OCI-M2 (cell line): ENCODE data around the gene NUS1.
"Not testable (repeated sequence)": the region's sequence is repeated elsewhere in the genome, so short reads cannot be mapped to it uniquely, and the experiment has no call there.

Source experiments
- DNase-seq: peaks from one replicate; lab custom pipeline; 2025; ENCODE audit not compliant: unreplicated experiment; lab: John Stamatoyannopoulos, UW

The NUS1 gene

GRCh38 chr6:117674991-117675657, at the start of gene NUS1:
NUS1 (plus strand) TSS chr6:117675469; CDS start chr6:117675671, 202 bp downstream.
- peak; percentile 78 for DNase-seq

DNA sequence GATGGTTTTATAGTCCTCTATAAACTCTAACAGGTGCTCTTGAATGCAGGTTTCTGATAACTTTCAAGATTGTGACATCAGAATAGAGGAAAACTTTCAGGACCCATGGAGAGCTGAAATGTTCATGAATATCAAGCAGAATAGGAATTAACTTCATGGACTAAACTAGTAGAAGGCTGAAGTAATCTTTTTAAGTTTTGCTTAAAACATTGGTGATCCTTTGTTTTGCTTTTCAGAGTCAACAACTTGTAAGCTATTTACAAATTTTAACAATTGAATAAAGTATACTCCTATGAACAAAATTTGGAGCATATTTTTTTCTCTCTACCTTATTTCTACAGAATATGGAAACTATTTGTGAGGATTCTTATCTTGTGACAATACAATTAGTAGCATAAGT, 47.7 kb upstream of the NUS1 start:
- DNase-seq, result no peak

GRCh38 chr6:117629119-117629660, 46.1 kb upstream of the NUS1 start:
- no peak for DNase-seq

DNA sequence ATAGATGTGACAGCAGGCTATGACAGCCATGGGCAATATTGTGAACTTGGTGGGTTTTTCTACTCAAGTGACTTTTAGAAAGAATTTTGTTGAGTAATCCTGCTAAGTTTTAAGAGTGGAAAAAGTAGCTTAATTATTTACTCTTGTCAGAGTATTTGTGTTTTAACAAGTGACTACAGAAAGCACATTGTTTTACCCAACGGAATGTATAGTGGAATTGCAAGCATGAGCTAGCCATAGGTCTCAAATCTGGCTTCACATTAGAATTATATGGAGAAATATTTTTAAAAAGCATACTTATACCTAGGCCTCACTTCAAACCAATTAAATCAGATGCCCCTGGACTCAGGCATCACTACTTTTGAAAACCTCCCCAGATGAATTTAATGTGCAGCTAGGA, 37.5 kb upstream of the NUS1 start:
- DNase-seq, result no peak

DNA sequence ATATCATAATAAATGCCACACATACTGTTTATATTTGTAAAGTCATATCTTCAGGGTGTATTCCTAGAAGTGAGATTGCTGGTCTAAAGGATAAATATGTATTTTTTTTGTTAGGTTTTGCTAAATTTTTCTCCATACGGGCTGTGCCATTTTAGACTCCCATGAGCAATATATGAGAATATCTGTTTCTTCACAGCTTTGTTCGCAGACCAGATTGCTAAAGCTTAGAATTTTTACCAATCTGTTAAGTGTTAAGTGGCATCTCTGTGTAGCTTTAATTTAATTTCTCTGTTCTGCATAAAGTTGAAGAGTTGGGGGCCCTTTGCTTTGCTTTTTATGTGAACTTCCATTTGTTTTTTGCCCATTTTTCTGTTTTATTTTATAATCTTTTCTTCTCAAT, 32.3 kb upstream of the NUS1 start:
- no peak for DNase-seq

GRCh38 chr6:117651984-117652383, 23.3 kb upstream of the NUS1 start:
- DNase-seq, result not testable (repeated sequence)

DNA sequence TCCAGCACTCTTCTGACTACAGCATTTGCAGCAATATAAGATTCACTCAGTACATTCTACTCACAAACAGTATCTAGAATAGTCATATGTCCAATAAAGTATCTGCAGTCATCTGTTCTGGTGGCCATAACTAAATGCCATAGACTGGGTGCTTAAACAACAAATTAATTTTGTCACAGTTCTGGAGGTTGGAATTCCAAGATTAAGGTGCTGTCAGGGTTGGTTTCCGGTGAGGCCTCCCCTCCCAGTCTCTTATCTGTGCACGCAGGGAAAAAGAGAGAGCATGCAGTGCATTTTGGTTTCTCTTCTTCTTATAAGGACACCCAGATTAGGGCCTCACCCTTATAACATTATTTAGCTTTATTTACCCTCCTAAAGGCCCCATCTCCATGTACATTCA, 21.3 kb upstream of the NUS1 start:
- DNase-seq, result no peak

DNA sequence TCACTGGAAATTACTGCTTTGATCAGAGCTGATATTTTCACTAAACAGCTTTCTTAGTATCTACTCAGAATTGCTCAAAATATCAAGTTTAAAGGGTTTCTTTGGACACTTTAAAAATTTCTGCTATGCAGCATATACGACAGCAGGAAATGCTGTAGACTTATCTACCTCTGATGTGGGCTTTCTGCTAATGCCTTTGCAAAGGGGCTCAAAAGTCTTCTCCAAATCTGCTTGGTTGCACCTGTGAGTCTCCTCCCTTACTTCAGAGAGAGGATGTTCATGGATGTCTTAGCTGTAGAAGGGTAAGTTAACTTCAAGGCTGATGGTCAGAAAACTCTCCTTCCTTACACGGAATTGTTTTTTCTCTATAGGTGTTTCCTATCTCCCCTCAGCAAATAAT, 19.9 kb upstream of the NUS1 start:
- no peak for DNase-seq

GRCh38 chr6:117666881-117667280, 8.4 kb upstream of the NUS1 start:
- no peak for DNase-seq

GRCh38 chr6:117668736-117669135, 6.5 kb upstream of the NUS1 start:
- DNase-seq, result no peak

DNA sequence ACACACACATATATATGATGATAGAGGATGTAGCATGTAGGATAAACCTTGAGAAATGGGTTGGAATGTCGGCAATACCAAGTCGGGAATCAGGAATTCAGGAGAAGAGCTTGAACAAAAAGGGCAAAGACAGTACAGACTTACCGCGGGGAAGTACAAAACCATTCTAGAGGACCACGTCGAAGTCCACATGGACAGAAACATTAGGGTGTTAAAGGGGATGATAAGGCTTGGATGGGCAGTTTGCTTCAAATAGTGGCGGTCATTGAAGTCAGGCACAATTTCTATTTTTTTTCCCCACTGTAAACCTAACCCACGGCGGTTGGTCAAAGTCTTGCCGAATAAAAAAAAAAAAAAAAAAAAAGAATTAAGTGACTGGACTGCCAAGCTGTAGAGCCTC, 766 bp upstream of the NUS1 start:
- DNase-seq, result no peak

DNA sequence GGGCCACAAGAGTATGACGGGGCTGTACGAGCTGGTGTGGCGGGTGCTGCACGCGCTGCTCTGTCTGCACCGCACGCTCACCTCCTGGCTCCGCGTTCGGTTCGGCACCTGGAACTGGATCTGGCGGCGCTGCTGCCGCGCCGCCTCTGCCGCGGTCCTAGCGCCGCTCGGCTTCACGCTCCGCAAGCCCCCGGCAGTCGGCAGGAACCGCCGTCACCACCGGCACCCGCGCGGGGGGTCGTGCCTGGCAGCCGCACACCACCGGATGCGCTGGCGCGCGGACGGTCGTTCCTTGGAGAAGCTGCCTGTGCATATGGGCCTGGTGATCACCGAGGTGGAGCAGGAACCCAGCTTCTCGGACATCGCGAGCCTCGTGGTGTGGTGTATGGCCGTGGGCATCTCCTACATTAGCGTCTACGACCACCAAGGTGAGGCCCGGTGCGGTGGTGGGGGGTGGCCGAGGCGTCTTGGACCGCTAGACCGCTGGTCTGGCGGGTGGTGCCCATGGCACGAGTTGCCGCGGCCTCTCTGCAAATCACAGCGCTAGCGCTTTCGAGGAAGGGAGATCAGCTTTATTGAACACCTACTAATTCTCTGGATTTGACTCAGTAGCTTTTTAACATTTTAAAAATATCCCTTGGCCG, 511 bp downstream of the NUS1 start:
- not testable (repeated sequence) for DNase-seq

DNA sequence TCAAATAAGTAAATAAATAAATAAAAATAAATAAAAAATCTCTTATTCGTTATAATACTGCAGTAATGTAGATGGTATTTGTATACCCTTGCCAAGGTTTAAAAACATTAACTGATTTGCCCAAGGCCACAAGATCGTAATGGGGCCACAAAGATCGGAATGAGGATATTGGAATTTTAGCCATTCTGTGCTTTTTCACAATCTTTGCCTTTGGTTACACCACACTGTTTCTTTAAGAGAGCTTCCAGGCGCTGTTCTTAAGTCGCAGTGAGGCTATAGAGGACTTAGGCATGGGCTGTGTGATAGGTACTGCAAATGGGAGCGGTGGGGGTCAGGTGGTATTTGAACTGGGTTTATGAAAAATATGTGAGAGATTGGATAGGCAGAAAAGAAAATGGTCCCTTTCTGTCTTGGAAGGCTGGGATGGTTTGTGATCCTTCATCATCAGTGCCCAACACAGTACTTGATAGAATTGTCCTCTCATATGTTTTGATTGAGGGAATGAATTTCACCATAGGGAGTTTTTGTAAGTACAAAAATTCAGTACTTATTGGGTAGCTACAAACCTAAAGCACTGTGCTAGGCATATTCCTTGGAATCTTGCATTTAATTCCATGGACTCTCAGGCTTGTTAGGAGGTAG, 1.4 kb downstream of the NUS1 start:
- DNase-seq, result no peak

DNA sequence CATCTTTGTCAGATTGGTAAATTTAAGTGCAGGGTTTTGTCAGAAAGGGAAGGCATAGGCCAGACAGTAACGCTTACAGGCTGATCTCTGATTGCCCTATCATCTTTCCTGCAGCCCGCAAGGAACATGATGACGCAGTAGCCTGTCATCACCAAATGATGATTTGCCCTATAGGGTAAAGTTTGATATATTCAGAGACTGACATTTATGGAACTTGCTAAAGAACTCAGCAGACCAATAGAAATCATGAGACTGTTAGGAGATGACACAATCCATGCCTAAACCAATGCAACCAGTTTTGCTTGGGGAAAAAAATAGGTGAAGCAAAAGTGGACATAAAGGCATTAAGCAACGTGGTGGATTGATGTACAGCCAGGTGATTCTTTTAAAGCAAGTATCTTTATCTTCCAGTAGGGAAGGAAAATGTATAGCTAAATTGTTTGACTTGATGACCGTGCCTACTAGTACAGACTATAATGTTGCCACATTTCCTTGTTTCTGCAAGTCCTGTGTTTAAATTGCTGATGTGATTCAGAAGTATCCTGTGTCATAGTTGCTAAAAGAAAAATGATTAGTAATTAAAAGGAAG, 2.4 kb downstream of the NUS1 start:
- no peak for DNase-seq

DNA sequence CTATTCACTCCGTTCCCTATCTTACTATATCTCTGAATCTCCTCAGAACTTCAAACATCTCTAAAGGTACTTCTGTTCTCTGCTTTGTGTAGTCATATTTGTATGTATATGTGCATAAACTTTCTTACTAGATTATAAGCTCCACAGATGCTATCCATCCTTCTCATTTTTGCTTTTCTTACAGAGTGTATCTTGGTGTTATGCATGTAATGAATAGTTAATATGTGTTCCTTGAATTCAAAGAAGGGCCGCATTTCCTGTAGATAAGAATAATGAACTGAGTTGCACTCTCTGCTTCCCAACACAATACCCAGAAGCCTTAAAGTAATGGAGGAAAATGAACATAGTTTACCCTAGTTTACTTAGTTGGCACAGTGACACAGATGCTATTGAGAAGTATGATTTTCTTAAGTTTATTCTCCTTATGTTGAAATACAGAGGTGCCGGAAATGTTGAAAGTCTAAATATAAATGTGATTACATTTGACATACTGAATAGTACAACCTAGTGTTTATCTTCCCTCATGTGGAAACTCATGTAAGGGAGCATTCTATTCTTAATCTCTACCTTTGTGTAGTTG, 6.0 kb downstream of the NUS1 start:
- no peak for DNase-seq

GRCh38 chr6:117684749-117685148, 9.5 kb downstream of the NUS1 start:
- no peak for DNase-seq

DNA sequence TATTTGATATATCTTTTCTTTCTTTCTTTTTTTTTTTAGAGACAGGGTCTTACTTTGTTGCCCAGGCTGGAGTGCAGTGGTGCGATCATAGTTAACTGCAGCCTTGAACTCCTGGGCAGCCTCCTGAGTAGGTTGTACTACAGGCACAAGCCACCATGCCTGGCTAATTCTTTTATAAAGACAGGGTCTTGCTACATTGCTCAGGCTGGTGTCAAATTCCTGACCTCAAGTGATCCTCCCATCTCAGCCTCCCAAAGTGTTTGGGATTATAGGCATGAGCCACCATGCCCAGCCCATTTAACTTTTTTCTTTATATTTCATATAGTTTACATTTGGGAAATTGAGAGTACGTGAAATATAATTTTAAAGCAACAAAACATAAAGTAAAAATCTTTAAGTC, 10.1 kb downstream of the NUS1 start:
- no peak for DNase-seq

DNA sequence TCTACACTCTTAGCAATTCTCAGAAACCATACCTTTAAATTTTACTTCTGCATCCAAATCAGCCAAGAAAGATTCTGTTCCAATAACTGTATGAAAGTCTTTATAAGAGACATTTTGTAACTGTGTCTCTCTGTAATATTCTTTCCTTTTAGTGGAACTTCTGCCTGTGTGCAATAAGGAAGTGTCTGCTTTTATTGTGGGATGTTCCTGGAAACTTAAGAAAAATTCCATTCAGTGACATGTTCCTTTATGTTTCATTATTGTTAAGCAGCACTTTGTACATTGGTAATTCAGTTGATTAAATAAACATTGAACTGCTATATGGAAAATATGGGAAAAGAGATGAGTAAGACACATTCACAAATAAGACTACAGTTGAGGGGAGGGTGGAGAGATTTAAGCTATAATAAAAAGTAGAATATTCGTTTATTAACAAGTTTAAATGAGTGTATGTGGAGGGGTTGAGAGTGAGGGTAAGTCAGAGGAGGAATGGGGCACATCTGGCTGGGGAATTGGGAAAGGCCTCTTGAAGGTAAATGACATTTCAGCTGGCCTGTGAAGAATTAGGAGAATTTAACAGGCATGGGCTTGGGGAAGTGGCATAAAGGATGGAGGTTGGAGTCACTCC, 11.9 kb downstream of the NUS1 start:
- no peak for DNase-seq

DNA sequence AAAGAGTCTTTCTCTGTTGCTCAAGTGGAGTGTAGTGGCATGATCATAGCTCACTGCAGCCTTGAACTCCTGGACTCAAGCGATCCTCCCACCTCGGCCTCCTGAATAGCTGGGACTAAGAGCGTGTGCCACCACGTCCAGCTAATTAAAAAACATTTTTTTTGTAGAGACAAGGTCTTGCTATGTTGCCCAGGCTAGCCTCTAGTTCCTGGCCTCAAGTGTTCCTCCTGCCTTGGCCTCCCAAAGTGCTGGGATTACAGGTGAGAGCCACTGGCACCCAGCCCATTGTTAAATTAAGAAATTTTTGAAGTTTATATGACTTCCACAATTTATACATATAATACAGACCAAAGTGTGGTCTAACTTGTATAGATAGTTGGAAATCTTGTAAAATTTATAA, 14.3 kb downstream of the NUS1 start:
- DNase-seq, result not testable (repeated sequence)

GRCh38 chr6:117706504-117706903, 31.2 kb downstream of the NUS1 start:
- DNase-seq, result no peak

DNA sequence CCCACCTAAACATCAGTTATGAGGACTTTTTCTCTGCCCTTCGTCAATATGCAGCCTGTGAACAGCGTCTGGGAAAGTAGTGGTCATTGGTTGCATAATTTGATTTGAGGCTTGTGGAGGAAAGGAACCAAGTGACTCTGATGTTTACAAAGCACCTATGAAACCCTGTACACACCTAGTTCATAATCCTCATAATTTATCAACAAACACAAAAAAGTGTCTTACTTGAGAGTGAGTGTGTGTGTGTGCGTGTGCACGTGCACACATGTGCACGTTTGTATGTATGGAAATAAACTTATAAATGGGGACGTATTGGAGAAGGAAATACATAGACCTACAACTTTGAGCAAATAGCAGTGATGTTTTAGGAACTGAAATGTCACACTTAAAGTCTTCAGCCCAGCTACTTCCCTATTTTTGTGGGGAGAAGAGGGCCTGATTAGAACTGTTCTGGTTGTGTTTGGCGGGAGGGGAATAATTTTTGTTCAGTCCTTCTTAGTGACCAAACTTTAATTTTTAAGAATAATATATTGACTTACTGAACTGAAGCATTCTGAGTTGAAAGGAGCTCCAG, 31.8 kb downstream of the NUS1 start:
- not testable (repeated sequence) for DNase-seq
